ENCODE measurements around the gene CASK.
"Not testable (repeated sequence)": the region's sequence is repeated elsewhere in the genome, so short reads cannot be mapped to it uniquely, and the experiment has no call there.

Gene CASK

GRCh38 chrX:41730081-41730480, 193.3 kb downstream of the CASK start:
- H3K27ac Mint-ChIP-seq: no peak overlapping the region
- H3K4me1 Mint-ChIP-seq (ENCODE audit: low read depth in 2 of 2): peaks cover 7 to 16% of the 10 kb centered on the region in 2 donors
- H3K9me3 Mint-ChIP-seq: no peaks in the 10 kb centered on the region
- no peak for DNase-seq
- H3K4me3 Mint-ChIP-seq: no peak overlapping the region
- no peaks in the 10 kb centered on the region for H3K27me3 Mint-ChIP-seq
- peaks cover 2% of the 10 kb centered on the region for H3K36me3 Mint-ChIP-seq (ENCODE audit: insufficient read depth)
- no peak for ATAC-seq (replicated peaks)

GRCh38 chrX:41728125-41728524, 195.2 kb downstream of the CASK start:
- Mint-ChIP-seq H3K4me3 (no peak overlapping the region), H3K36me3 (ENCODE audit: insufficient read depth) (peaks cover 2% of the 10 kb centered on the region), H3K27me3 (no peaks in the 10 kb centered on the region), H3K4me1 (ENCODE audit: low read depth in 2 of 2) (peaks cover 3 to 10% of the 10 kb centered on the region in 2 donors), H3K27ac (no peak overlapping the region), H3K9me3 (no peaks in the 10 kb centered on the region)
- ATAC-seq (replicated peaks) (no peak), DNase-seq (no peak)

GRCh38 chrX:41723826-41724225, 199.5 kb downstream of the CASK start, which contains the start of gene GPR82:
TSS of gene GPR82 (plus strand) at chrX:41724181. CDS start at chrX:41727027, 2,846 bp downstream.
- Mint-ChIP-seq H3K27ac (peak within 1 kb of the TSS in 1 of 2 donors; percentile 69), H3K27me3 (no peaks in the 10 kb centered on the region), H3K36me3 (ENCODE audit: insufficient read depth) (no peaks in the 10 kb centered on the region), H3K4me3 (no peak within 1 kb of the TSS), H3K4me1 (ENCODE audit: low read depth in 2 of 2) (peaks cover 19 to 30% of the 10 kb centered on the region in 2 donors), H3K9me3 (no peaks in the 10 kb centered on the region)
- ATAC-seq (replicated peaks): peak; percentile 21
- DNase-seq: no peak

DNA sequence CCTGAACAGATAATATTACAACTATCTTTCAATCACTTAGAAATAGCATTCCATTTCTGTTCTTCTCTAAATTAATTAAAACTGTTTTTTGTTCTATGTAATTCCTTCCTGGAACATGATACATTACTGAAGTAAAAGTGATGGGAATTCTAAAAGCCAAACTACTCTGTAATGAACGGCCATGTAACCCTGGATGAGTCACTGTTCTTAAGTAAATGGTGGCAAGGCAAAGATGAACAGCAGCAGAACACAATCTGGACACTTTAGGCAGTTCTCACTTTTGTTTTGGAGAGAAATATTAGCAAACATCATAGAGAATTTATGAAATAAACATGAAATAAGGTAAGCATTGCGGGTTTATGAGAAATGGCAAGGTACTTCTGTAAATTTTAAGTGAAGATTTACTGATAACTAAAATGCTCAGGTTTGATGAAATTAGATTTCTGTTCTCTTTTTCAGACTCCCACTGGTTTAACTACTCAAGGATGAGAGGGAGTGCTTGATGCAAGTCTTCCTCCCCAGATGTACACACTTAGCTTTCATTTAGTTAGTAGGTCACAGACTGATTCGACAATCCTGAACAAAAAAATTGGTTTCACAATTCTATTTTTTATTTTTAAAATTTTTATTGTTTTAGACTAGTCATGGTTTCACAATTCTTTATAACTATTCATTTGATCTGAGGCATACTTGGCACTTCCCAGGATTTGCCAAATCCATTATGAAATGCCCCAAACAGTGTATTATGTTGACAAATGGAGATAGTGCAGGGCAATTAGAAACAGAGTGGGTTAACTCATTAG, 200.3 kb downstream of the CASK start:
- no peaks in the 10 kb centered on the region for H3K27me3 Mint-ChIP-seq
- no peak for DNase-seq
- peaks cover 19 to 30% of the 10 kb centered on the region in 2 donors for H3K4me1 Mint-ChIP-seq (ENCODE audit: low read depth in 2 of 2)
- ATAC-seq (replicated peaks): no peak
- H3K27ac Mint-ChIP-seq: peak overlapping the region in 1 of 2 donors; percentile 69
- H3K9me3 Mint-ChIP-seq: no peaks in the 10 kb centered on the region
- H3K36me3 Mint-ChIP-seq (ENCODE audit: insufficient read depth): no peaks in the 10 kb centered on the region
- peak overlapping the region in 1 of 2 donors; percentile 8 for H3K4me3 Mint-ChIP-seq

DNA sequence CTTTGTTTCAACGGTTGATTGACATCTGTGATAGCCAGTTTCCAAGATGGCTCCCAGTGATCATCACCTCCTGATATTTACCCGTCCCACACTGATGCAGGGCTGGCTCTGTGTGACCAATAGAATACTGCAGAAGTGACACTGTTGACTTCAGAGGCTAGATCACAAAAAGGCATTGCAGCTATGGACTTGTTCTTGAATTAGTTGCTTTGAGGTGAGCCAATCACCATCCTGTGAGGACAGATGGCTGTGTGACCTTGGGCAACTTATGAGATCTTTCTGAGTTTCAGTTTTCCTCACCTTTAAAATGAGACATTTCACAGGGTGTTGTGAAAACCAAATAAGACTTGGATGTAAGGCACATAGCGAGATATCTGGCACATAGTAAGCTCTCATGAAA, 201.1 kb downstream of the CASK start:
- Mint-ChIP-seq H3K27ac (peak overlapping the region; percentile 69), H3K4me3 (peak overlapping the region in 1 of 2 donors; percentile 8), H3K36me3 (ENCODE audit: insufficient read depth) (no peaks in the 10 kb centered on the region), H3K4me1 (ENCODE audit: low read depth in 2 of 2) (peaks cover 19 to 31% of the 10 kb centered on the region in 2 donors), H3K27me3 (no peaks in the 10 kb centered on the region), H3K9me3 (no peaks in the 10 kb centered on the region)
- ATAC-seq (replicated peaks) (no peak), DNase-seq (no peak)

DNA sequence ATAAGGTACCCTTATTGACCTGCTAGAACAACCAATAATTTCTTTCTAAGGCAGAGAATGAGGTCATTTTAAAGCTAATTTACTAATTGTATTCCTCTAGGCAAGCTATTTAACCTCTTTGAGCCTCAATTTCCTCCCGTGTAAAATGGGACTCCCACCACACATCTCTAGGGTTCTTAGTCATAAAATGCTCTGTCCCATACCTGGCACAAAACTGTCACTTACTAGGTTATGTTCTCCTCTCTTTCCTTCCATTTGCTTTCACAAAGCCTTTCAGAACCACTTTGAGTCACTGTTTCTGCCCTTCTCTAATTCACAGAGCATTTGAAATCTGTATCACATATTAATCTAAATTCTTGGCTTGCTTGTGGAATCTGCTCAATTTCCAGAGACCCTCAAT, 201.8 kb downstream of the CASK start:
- Mint-ChIP-seq H3K36me3 (ENCODE audit: insufficient read depth) (no peaks in the 10 kb centered on the region), H3K4me3 (no peak overlapping the region), H3K27me3 (no peaks in the 10 kb centered on the region), H3K9me3 (no peaks in the 10 kb centered on the region), H3K4me1 (ENCODE audit: low read depth in 2 of 2) (peaks cover 19 to 37% of the 10 kb centered on the region in 2 donors), H3K27ac (peak overlapping the region in 1 of 2 donors; percentile 69)
- DNase-seq: no peak
- ATAC-seq (replicated peaks): no peak

DNA sequence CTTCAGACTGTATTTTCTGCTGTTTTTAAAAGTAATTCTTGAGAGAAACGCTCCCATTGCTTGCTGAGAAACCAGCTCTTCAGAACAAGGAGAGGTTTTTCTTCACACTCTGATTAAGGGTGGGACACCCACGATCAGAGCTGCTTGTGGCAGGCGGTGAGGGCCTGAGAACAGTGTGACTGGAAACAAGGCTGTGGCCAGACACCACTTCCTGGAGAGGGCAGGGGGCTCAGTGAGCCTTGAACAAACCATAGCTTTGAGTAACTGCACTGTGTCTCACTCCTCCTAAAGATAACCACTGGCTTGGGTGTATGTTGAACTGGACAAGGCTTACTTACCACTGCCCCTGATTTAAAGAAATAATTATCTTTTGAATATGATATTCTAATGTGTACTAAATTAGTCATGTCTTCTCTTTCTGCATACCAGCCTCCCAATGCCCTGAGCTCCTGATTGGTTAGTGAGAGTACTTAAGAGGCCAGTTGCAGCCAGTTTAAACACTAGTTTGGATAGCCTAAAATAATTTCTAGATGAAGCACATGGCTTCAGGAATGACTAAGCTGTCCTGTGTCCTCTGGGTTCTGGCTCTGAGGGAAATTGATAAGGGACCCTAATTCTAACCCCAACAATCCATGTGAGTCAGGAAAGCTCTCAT, 203.1 kb downstream of the CASK start:
- Mint-ChIP-seq H3K36me3 (ENCODE audit: insufficient read depth) (no peaks in the 10 kb centered on the region), H3K4me1 (ENCODE audit: low read depth in 2 of 2) (peaks cover 19 to 34% of the 10 kb centered on the region in 2 donors), H3K27ac (peak overlapping the region; percentile 23 to 78), H3K4me3 (peak overlapping the region; percentile 38 to 43), H3K27me3 (no peaks in the 10 kb centered on the region), H3K9me3 (no peaks in the 10 kb centered on the region)
- peak; percentile 99 for ATAC-seq (replicated peaks)
- DNase-seq: peak; percentile 38 to 52 (median 48)

- not testable (repeated sequence) for H3K9me3 Mint-ChIP-seq
Measured at GRCh38 chrX:41719610-41720009, 203.7 kb downstream of the CASK start.

DNA sequence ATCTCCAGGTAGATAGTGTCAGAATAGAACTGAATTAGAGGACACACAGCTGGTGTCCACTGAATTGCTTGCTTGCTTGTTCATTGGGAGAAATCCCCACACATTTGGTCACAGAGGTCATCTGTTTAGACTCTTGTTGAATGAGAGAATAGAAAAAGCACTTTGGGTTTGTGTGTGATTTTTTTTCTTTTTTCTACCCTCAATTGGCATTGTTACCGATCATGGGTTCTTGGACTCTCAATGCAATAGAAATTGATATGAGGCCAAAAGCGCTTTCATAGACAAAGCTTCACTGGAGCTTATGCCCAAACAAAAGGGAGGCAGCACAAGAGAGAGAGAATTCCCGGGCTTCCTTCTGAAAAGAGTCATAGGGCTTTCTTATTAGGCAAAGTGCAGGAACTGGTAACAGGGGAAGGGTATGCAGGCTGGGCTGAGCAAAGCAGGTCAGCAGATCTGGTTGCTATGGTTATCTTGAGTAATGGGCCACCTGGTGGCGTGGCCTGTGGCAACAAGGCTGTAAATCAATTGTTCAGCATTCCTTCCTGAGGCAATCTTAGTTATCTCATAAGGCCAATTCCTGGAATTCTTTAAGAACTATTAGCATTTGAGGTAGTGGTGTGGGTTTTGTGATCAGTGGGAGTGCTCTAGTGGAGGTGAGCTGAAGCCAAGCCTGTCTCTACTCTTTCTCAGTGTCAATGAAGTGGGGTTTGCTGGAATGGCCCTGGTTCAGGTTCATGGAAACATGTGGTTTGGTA, 204.7 kb downstream of the CASK start:
- Mint-ChIP-seq H3K4me1 (ENCODE audit: low read depth in 2 of 2) (peaks cover 20 to 35% of the 10 kb centered on the region in 2 donors), H3K27me3 (no peaks in the 10 kb centered on the region), H3K27ac (peak overlapping the region in 1 of 2 donors; percentile 25), H3K36me3 (ENCODE audit: insufficient read depth) (no peaks in the 10 kb centered on the region), H3K4me3 (peak overlapping the region in 1 of 2 donors; percentile 33), H3K9me3 (no peaks in the 10 kb centered on the region)
- DNase-seq: no peak
- no peak for ATAC-seq (replicated peaks)

More at GRCh38 chrX:41719610-41720009, 203.7 kb downstream of the CASK start:
- not testable (repeated sequence) for ATAC-seq (replicated peaks); H3K36me3 Mint-ChIP-seq (ENCODE audit: insufficient read depth); DNase-seq; H3K27me3 Mint-ChIP-seq
- Mint-ChIP-seq H3K4me3 (peak overlapping the region; percentile 38 to 43), H3K27ac (peak overlapping the region; percentile 23 to 78), H3K4me1 (ENCODE audit: low read depth in 2 of 2) (peaks cover 19 to 33% of the 10 kb centered on the region in 2 donors)

GRCh38 chrX:41716767-41717473, 206.4 kb downstream of the CASK start:
- H3K4me1 Mint-ChIP-seq (ENCODE audit: low read depth in 2 of 2): peaks cover 16 to 28% of the 10 kb centered on the region in 2 donors
- H3K4me3 Mint-ChIP-seq: no peak overlapping the region
- H3K36me3 Mint-ChIP-seq (ENCODE audit: insufficient read depth): no peaks in the 10 kb centered on the region

GRCh38 chrX:41716222-41716621, 207.1 kb downstream of the CASK start:
- Mint-ChIP-seq H3K4me1 (ENCODE audit: low read depth in 2 of 2) (peaks cover 11 to 24% of the 10 kb centered on the region in 2 donors), H3K9me3 (no peaks in the 10 kb centered on the region), H3K27ac (no peak overlapping the region), H3K36me3 (ENCODE audit: insufficient read depth) (no peaks in the 10 kb centered on the region), H3K4me3 (no peak overlapping the region), H3K27me3 (no peaks in the 10 kb centered on the region)
- ATAC-seq (replicated peaks): no peak
- DNase-seq: no peak

More at GRCh38 chrX:41716767-41717473, 206.4 kb downstream of the CASK start:
- DNase-seq: no peak
- no peak for ATAC-seq (replicated peaks)
- Mint-ChIP-seq H3K9me3 (no peaks in the 10 kb centered on the region), H3K27ac (peak overlapping the region in 1 of 2 donors; percentile 78), H3K27me3 (no peaks in the 10 kb centered on the region)

- no peak overlapping the region for H3K27ac Mint-ChIP-seq
- no peaks in the 10 kb centered on the region for H3K27me3 Mint-ChIP-seq
- no peaks in the 10 kb centered on the region for H3K9me3 Mint-ChIP-seq
- H3K4me1 Mint-ChIP-seq (ENCODE audit: low read depth in 2 of 2): peaks cover 13 to 28% of the 10 kb centered on the region in 2 donors
- H3K4me3 Mint-ChIP-seq: no peak overlapping the region
- no peaks in the 10 kb centered on the region for H3K36me3 Mint-ChIP-seq (ENCODE audit: insufficient read depth)
- no peak for ATAC-seq (replicated peaks)
- DNase-seq: no peak
Measured at GRCh38 chrX:41711021-41711667, 212.2 kb downstream of the CASK start.

Data from effector memory CD8-positive, alpha-beta T cell (primary cell).